Fibroblast of mammary gland (primary cell): ENCODE data around the gene YBX2.

Experiments
- DNase-seq: peaks from one replicate; pipeline ENCODE4 v3.0.0-alpha.2; 2010; ENCODE audit warnings: low read depth
- H3K4me3 ChIP-seq: 2 replicates; pipeline ENCODE4 v1.5.1; 2011; ENCODE audit warnings: low read depth, mild to moderate bottlenecking, low read length, moderate library complexity; ENCODE audit not compliant: control insufficient read depth
- TF ChIP-seq, protein P1 (sequence below): conservative IDR thresholded peaks from 2 replicates; pipeline ENCODE4 v1.5.1; 2011; ENCODE audit warnings: low read depth, low read length, inconsistent platforms; ENCODE audit not compliant: control insufficient read depth, insufficient read depth

The YBX2 gene

DNA sequence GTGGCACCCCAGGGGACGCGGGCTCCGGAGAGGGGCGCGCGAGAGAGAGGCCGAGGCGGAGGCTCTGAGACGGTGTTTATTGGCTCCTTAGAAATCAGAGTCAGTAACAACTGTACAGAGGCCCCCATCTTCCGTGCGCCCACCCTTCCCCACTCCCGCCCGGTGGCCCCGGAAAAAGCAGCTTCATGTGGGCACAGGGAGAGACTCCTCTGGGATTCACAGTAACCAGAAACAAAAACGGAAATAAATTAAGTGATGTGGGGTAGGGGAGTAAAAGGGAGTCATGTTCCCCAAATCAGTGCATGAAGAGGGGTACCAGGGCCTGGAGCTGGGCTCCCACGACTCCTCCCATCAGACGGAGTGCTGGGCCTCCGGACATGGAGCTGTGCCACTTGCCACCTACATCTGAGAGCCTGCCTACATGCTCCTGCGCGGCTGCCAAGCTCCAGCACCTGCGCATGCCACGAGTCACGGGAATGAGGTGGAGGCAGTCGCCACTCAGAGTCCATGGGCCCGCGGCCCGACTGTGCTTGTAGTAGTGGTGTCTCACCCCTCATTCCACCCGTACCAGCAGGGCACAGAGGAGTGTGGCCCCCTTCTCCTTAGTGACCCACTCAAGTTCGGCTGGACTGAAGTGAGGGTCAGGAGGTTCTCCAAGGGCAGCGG, 21.3 kb upstream of the YBX2 start:
- peak overlapping the region; percentile 70 for H3K4me3 ChIP-seq
- no peak for DNase-seq
- TF ChIP-seq, protein P1, sequence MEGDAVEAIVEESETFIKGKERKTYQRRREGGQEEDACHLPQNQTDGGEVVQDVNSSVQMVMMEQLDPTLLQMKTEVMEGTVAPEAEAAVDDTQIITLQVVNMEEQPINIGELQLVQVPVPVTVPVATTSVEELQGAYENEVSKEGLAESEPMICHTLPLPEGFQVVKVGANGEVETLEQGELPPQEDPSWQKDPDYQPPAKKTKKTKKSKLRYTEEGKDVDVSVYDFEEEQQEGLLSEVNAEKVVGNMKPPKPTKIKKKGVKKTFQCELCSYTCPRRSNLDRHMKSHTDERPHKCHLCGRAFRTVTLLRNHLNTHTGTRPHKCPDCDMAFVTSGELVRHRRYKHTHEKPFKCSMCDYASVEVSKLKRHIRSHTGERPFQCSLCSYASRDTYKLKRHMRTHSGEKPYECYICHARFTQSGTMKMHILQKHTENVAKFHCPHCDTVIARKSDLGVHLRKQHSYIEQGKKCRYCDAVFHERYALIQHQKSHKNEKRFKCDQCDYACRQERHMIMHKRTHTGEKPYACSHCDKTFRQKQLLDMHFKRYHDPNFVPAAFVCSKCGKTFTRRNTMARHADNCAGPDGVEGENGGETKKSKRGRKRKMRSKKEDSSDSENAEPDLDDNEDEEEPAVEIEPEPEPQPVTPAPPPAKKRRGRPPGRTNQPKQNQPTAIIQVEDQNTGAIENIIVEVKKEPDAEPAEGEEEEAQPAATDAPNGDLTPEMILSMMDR = no peak

- peak within 1 kb of the TSS; percentile 70 for H3K4me3 ChIP-seq
- peak; percentile 72 for DNase-seq
- TF ChIP-seq, protein P1 = no peak
Observed at GRCh38 chr17:7314719-7315569, 20.5 kb upstream of the YBX2 start, which contains the start of gene GPS2. Gene GPS2, minus strand, starts transcription at chr17:7315360. Its CDS starts 308 bp downstream, at chr17:7315052.

DNA sequence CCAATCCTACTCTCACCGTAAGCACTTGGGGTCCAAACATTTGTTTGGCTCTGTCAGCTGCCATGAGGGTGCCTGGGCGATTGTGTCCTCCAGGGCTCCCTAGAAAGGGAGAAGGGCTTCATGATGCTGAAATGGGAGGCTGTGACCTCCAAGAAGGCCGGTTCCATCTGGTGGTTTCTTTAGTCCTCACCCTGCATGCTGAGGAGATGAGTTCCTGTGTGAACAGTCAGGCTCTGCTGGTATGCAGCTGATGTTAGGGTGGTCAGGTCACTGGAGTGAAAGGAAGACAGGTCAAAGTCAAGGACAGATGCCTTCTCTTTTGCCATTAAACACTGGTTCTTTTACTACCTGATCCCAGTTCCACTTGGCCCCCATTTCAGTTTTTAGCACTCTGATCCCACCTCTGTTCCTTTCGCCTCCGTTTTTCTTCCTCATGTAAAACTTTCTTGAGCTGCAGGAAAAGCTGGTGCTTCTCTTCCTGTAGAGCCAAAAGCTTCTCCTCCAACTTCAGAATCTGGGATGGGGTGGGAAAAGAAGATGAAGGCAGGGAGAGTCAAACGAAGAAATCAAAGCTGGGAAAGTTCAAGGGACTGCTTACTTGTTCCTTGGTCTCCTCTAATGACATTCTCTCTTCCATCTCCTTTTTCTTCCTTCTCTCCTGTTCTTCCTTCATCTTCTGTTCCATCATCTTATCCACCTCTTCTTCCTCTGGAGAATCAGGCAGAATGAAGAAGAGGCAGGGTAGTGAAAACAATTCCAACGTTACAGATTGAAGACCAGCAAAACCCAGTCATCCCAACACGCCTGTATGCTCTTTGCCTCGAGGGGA, 19.7 kb upstream of the YBX2 start:
- H3K4me3 ChIP-seq = peak overlapping the region; percentile 70
- TF ChIP-seq, protein P1 = no peak
- peak; percentile 42 for DNase-seq

DNA sequence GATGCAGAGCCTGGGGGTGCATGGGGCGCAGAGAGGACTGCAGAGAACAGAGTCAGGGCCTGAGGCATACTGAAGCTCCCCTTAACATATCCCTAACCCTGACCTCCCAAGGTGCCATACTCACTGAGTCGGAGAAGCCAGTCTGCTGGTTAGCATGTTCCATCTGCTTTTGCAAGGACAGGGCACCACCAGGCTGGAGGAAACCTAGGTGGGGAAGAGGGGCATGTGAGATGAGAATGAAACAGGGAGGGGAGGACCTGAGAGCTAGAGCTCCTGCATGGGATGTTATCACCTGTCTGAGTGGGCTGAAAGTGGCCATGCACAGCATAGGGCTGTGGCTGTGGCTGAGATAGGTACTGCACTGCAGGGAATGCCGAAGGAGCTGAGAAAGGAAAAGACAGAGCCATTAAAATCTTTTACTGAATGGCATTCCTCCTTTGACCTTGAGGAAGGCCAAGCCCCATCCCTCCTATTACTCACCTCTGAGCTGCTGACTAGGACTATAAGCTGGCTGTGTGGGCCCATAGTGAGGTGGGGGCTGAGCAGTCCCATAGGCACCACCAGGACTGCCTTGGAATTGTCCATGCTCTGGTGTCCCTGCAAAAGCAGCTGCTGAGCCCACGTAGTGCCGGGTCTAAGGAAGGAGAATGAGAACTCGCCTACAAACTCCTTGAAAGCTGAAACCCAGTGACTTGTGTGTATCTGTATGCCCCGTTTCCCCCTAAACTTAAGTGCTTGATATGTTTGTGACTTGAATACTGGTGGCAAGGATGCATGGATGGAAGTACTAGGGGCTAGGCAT, 18.9 kb upstream of the YBX2 start:
- no peak overlapping the region for H3K4me3 ChIP-seq
- TF ChIP-seq, protein P1 = peak; percentile 7
- DNase-seq = peak; percentile 21

GRCh38 chr17:7312432-7313087, 18.1 kb upstream of the YBX2 start:
- H3K4me3 ChIP-seq = no peak overlapping the region
- no peak for DNase-seq
- TF ChIP-seq, protein P1 = no peak
